Activated CD8-positive, alpha-beta memory T cell treated with anti-CD3 and anti-CD28 coated beads for 4 hours (primary cell): ENCODE measurements around the gene TERB1.
"Not testable (repeated sequence)": the region's sequence is repeated elsewhere in the genome, so short reads cannot be mapped to it uniquely, and the experiment has no call there.

Experiments
- DNase-seq, 2 donors: peaks; one replicate each; pipeline ENCODE4 v3.0.0-alpha.2; 2020; ENCODE audit warnings: low read depth in 2 of 2

The TERB1 gene

GRCh38 chr16:66830422-66831404, 29.3 kb upstream of the TERB1 start, which contains the start of gene NAE1:
NAE1 (minus strand) TSS chr16:66830976; CDS start chr16:66830899, 77 bp downstream.
- DNase-seq, result peak; percentile 72 to 73

GRCh38 chr16:66824006-66824405, 22.6 kb upstream of the TERB1 start:
- DNase-seq, result no peak

- DNase-seq, result no peak
Measured at GRCh38 chr16:66814734-66815133, 13.3 kb upstream of the TERB1 start.

- DNase-seq, result no peak
Measured at GRCh38 chr16:66811043-66811442, 9.7 kb upstream of the TERB1 start.

GRCh38 chr16:66810391-66810790, 9.0 kb upstream of the TERB1 start:
- DNase-seq, result no peak

GRCh38 chr16:66809765-66810164, 8.4 kb upstream of the TERB1 start:
- no peak for DNase-seq

GRCh38 chr16:66802159-66802558, 775 bp upstream of the TERB1 start:
- DNase-seq, result no peak

GRCh38 chr16:66800856-66801255, 528 bp downstream of the TERB1 start:
- DNase-seq, result no peak

- no peak for DNase-seq
Measured at GRCh38 chr16:66798161-66798560, 3.2 kb downstream of the TERB1 start.

- DNase-seq, result not testable (repeated sequence)
Measured at GRCh38 chr16:66793984-66794383, 7.4 kb downstream of the TERB1 start.

- DNase-seq, result no peak
Measured at GRCh38 chr16:66790130-66790733, 11.2 kb downstream of the TERB1 start.

- DNase-seq, result no peak
Measured at GRCh38 chr16:66787427-66787826, 14.0 kb downstream of the TERB1 start.

GRCh38 chr16:66786551-66786950, 14.8 kb downstream of the TERB1 start:
- DNase-seq, result no peak

GRCh38 chr16:66776457-66776856, 24.9 kb downstream of the TERB1 start:
- DNase-seq, result no peak

GRCh38 chr16:66774981-66775380, 26.4 kb downstream of the TERB1 start:
- no peak for DNase-seq

GRCh38 chr16:66758086-66758485, 43.3 kb downstream of the TERB1 start:
- DNase-seq, result no peak

- DNase-seq, result no peak
Measured at GRCh38 chr16:66754819-66755218, 46.6 kb downstream of the TERB1 start.

GRCh38 chr16:66754211-66754610, 47.2 kb downstream of the TERB1 start:
- no peak for DNase-seq

- no peak for DNase-seq
Measured at GRCh38 chr16:66752958-66753357, 48.4 kb downstream of the TERB1 start.

- DNase-seq, result no peak
Measured at GRCh38 chr16:66752379-66752778, 49.0 kb downstream of the TERB1 start.

GRCh38 chr16:66751992-66752322, 49.4 kb downstream of the TERB1 start:
- DNase-seq, result no peak

- DNase-seq, result peak; percentile 49 to 64
Measured at GRCh38 chr16:66751303-66751991, 49.9 kb downstream of the TERB1 start, which contains the start of gene DYNC1LI2. DYNC1LI2 (minus strand) TSS chr16:66751609; CDS start chr16:66751591, 18 bp downstream.

- DNase-seq, result no peak
Measured at GRCh38 chr16:66751053-66751302, 50.4 kb downstream of the TERB1 start.
